HG02884 (cell line): Measurements from ENCODE around the gene ODF2.
"Not testable (repeated sequence)": the region's sequence is repeated elsewhere in the genome, so short reads cannot be mapped to it uniquely, and the experiment has no call there.

ENCODE experiments used
- ATAC-seq: cut with Tn5 transposase; IDR thresholded peaks from one replicate; pipeline ENCODE4 v1.9.1; 2021; ENCODE audit warnings: mild to moderate bottlenecking, moderate library complexity; ENCODE audit not compliant: unreplicated experiment

The ODF2 gene

DNA sequence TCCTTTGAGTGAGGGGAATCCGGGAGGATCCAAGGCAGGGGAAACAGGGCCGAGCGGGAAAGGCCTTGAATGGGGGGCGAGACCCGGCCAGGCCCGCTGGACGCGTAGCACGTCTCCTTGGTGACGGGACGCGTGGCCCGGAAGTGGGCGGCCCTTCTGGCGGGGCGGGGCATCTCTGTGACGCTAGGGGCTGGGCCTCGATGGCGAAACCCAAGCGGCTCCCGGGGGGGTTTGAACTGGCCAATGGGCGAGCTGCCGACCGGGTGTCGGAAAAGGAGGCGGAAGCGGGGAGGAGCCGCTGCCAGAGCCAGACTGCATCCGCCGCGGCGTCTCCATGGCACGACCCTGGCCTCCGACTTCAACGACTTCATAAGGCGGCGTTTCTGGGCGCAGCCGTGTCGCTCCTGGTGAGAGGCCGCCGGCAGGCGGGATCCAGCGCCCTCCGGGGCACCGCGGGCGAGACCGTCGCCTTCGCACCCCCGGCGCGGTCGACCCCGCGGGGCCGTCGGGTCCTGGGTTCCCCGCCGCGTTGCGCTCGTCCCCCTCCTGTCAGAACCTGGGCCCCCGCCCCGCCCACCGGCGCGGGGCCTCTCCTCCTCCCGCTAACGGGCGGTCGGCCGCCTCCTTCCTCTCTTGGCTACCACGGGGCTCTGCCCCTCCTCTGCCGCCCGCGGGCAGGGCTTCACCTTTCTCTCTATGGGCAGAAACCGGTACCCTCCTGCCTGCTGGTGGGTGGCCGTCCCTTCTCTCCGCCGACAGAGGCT lies at the start of gene ODF2:
ODF2 (plus strand) TSS at position 158 of the 764 bp plus-strand sequence; CDS start at position 244, 86 bp downstream.
- ATAC-seq: peak; percentile 75

DNA sequence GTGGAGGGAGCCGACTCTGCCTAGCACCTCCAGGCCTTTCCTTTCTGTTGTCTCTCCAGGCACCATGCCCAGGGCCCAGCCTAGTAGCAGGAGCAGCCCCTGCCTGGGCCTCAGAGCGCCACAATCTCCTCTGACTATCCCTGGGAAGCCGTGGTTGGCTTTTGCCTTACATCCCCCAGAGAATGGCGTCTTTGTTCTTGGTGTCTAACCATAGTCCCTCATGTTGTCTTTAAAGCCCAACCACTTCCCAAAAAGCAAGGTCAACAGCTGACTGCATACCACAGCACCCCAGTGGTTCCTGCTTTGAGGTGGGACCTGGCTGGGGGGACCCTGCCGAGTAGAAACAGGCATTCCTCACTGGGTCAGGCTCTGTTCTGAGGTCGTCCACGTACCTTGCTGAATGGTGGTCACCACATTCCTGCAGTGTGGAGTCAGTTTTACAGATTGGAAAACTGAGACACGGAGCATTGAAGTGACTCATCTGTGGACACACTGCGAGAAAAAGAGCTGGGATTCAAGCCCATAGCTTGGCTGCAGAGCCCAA lies 48.9 kb upstream of the ODF2 start:
- ATAC-seq: no peak

- no peak for ATAC-seq
Measured at GRCh38 chr9:128408963-128409431, 46.8 kb upstream of the ODF2 start.

- no peak for ATAC-seq
Measured at GRCh38 chr9:128409450-128409849, 46.4 kb upstream of the ODF2 start.

DNA sequence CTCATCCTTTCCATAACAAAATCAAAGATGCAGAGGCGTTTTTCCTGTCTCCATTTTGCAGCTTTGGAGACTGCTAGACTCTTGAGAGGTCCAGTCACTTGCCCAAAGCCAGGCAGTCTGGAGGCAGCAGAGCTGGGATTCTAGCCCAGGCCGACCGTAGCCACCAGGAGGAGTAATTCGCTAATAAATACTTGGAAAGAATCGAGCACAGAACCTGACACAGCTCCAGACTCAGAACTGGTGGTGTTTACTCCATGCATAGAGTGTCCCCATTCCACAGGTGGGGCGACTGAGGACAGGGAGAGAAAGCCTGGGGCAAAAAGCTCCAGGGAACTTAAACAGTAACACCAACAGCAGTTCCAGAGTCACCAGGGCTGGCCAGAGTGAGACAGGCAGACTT lies 45.8 kb upstream of the ODF2 start:
- no peak for ATAC-seq

- no peak for ATAC-seq
Measured at GRCh38 chr9:128411364-128412119, 44.3 kb upstream of the ODF2 start.

DNA sequence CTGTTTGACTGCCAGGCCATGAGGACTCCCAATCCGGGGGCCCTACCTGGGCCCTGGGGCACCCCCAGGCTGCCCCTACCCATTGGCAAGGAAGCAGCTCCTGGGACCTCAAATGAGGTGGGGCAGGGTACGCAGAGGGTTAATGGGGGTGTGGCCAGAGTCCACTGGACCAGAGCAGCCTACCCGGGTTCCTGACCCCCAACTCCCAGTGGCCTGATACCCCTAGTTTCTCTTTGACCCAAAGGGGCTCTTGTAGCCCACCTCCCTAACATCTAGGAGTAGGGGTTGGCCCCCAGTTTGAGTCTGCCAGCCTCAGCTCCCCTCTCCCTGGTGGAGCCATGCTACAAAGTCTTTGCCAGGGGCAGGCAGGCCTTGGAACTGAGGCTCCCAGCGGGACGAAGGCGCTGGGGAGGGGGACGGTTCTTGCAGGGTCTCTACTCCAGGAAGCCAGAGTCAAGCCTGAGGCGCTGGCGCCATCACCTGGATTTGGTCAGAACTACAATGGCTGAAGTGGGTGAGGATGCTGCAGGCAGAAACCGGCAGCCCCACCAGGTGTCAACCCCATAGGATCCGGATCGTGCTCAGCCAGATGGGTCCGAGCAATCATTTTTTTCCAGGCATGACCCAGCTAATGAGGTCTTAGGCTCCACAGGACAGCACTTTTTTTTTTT lies 43.6 kb upstream of the ODF2 start:
- no peak for ATAC-seq

GRCh38 chr9:128413728-128414127 lies 42.1 kb upstream of the ODF2 start:
- not testable (repeated sequence) for ATAC-seq

GRCh38 chr9:128414461-128414860 lies 41.3 kb upstream of the ODF2 start:
- no peak for ATAC-seq

GRCh38 chr9:128415281-128415680 lies 40.5 kb upstream of the ODF2 start:
- ATAC-seq: no peak

DNA sequence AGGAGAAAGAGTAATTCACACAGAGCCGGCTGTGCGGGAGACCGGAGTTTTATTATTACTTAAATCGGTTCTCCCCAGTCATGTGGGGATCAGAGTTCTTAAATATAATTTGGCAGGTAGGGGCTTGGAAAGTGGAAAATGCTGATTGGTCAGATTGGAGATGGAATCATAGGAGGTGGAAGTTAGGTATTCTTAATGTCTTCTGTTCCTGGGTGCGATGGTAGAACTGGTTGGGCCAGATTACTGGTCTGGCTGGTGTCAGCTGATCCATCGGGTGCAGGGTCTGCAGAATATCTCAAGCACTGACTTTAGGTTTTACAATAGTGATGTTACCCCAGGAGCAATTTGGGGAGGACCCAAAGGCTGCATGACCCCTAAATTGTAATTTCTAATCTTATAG lies 39.8 kb upstream of the ODF2 start:
- ATAC-seq: no peak

GRCh38 chr9:128416432-128417019 lies 39.3 kb upstream of the ODF2 start:
- ATAC-seq: no peak

- ATAC-seq: no peak
Measured at GRCh38 chr9:128419061-128419925, 36.5 kb upstream of the ODF2 start.

- peak; percentile 61 for ATAC-seq
Measured at GRCh38 chr9:128420060-128420650, 35.7 kb upstream of the ODF2 start.

DNA sequence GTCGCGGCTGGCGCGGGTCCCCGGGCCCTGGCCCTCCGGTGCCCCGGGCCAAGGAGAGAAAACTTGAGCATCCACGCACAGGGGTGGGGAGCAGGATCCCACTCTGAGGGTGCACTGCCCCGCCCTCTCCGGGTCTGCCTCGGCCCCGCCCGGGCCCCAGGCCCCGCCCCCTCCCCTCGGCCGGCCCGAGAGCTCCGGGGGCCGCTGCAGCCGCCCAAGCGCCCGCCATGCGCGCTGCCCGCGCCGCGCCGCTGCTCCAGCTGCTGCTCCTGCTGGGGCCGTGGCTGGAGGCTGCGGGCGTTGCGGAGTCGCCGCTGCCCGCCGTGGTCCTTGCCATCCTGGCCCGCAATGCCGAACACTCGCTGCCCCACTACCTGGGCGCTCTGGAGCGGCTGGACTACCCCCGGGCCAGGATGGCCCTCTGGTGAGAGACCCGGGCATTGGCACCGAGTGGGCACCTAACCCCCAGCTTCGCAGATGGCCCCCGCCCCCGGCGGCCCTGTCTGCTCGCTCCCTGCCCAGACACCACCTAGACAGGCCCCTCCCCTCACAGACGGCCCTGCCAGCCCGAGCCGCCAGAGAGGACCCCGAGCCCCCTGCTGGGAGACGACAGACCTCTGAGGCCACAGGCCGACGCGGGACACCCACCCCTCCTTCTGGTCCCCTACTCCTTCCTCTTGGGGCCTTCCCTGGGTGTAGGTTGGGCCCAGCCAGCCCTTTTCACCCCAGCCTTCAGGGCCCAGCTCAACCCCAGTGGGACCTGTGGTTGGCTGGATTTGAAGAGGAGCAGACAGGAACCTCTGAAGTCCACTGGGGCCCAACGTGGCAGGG lies 34.9 kb upstream of the ODF2 start, which contains the start of gene CERCAM:
CERCAM (plus strand) TSS at position 207 of the 831 bp plus-strand sequence; CDS start at position 228, 21 bp downstream.
- peak; percentile 63 for ATAC-seq

DNA sequence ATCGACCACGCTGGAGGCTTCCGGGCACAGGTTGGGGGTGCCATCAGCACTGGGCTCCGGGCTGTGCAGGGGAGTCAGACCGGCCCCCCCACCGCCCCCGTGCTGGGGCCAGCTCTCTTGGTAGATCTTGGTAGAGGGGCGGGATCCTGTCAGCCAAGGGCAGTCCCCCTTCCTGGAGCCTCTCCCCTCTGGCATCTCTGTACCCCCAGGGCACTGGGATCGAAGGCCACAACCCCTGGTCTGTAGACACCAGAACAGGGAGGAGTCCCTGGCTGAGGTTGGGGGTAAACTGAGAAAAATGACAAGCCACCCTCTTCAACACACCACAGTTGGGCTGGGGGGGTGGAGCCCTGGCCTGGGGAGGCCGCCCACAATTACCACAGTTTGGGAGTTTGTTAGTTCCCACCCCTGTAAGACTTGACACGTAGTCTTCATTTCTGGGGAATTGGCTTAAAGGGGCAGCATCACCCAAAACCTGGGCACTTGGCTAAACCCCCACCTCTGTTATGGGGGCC lies 34.3 kb upstream of the ODF2 start:
- no peak for ATAC-seq

DNA sequence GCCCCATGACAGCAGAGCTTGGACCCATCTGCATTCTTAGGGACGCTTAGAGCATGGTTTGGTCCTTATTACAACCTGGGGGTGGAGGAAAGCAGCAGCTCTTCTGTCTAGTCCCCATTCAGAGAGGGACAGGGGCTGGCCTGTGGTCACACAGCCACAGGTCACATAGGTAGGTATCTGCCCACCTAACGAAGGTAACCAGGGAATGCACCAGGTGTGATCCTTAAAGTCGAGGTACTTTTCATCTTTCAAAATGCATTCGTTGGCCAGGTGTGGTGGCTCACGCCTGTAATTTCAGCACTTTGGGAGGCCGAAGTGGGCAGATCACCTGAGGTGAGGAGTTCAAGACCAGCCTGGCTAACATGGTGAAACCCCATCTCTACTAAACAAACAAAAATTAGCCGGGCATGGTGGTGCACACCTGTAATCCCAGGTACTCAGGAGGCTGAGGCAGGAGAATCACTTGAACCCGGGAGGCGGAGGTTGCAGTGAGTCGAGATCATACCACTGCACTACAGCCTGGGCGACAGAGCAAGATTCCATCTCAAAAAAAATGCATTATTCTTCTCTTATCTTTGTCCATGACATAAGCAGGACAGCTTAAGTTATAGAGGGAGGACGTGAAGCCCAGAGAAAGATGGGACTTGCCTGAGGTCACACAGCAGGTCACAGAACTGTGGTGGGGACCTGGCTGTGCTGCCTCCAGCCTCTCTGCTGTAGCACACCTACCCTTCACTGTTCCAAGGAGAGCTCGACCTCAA lies 33.6 kb upstream of the ODF2 start:
- not testable (repeated sequence) for ATAC-seq

GRCh38 chr9:128422783-128423150 lies 33.0 kb upstream of the ODF2 start:
- no peak for ATAC-seq
